KBM-7 (cell line): Measurements from ENCODE around the gene HAO2.

Source experiments
- DNase-seq: peaks from one replicate; pipeline ENCODE4 v3.0.0-alpha.2; 2015
- in situ Hi-C: fragments of 300-500 bp; cut with MboI; formaldehyde crosslinking; loops from 2 replicates; pipeline ENCODE4 v1.14.3; 2020; ENCODE audit warnings: low sequenced_read_pairs, low pct_unique_long_range_greater_than_20kb, mixed read lengths

HAO2 gene

GRCh38 chr1:119414950-119415349 is 46.4 kb downstream of the HAO2 start, which contains the start of gene HSD3B2:
Gene HSD3B2, plus strand, starts transcription at chr1:119415150. Its CDS starts 270 bp downstream, at chr1:119415420.
- in situ Hi-C loops = no loop called here
- DNase-seq = no peak

DNA sequence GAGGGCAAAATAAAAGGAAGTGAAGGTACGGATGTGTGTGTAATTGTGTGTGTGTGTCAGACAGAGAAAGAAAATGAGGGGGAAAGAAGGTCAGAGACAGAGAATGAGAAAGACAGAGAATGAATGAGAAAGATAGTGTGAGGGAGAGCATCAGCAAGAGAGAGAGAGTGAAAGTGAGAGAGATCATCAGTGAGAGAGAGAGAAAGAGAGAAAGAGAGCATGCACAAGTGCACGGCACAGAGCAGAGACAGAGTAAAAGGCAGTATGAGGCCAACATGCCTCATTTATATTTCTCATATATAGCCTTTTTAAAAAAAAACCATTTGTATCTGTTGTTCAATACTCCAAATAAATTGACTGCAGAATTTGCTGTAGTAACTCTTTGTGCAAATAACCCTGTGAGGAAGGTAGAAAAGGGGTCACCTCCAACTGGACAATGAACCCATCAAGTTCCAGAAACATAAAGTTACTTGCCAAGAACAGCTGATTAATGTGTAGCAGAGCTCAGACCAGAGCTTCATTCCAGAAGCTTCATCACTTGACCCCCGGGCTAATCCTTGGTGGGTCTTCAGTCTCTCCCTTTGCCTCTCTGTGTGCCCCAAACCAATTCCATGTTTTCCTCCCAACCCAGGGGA is 47.5 kb downstream of the HAO2 start:
- in situ Hi-C loops = no loop called here

DNA sequence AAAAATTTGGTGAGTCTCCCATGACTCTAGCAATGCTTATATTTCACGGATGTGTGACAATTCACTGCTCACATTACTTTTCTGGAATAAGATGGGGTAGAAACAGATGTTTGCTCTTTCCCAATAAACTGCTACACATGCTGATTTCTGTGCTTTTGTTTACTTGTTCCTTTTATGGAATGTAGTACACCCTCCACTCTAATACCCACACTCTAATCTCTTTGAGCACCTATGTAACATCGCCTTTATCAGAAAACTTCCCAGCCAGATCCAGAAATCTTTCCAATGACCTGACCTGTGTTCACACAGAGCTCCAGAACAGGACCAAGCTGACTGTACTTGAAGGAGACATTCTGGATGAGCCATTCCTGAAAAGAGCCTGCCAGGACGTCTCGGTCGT is 50.5 kb downstream of the HAO2 start:
- no peak for DNase-seq
- in situ Hi-C loops = no loop called here

More for the DNA sequence above, 47.5 kb downstream of the HAO2 start:
- DNase-seq = no peak

DNA sequence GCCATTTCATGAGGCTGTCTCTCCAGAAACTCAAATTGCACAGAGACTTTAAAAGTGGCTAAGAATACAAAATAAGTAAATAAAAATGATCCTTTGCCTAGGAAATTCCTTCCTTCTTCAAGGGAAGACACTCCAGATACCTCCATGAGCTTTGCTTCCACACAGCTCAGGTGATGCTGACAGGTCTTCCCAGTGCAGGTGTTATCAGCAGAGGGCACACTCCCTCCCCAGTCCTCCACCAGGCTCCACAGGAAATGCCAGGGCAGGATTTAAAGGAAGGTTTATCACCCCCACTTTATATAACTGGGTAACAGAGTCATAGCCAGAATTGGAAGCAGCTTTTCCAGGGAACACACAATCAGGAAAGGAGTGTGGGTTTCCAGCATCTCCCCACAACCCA is 52.1 kb downstream of the HAO2 start:
- in situ Hi-C loops = no loop called here
- DNase-seq = no peak

DNA sequence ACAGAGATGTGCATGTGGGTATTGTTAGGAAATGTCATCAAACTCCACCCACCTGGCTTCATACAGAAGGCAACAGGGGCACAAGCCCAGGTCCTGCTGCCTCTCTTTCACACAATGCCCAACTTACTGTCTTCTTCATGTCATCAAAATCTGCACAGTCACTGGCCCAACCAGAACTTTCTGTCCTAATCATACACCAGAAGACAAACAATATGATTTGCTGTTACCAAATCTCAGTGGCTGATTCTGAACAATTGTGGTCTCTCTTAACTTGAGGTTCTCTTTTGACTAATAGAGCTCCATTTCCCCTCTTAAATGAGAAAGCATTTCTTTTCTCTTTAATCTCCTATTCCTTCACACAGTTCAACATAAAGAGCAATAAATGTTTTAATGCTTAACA is 54.0 kb downstream of the HAO2 start:
- in situ Hi-C loops = no loop called here
- DNase-seq = no peak

- DNase-seq = no peak
Measured at GRCh38 chr1:119428991-119429390, 60.4 kb downstream of the HAO2 start.

DNA sequence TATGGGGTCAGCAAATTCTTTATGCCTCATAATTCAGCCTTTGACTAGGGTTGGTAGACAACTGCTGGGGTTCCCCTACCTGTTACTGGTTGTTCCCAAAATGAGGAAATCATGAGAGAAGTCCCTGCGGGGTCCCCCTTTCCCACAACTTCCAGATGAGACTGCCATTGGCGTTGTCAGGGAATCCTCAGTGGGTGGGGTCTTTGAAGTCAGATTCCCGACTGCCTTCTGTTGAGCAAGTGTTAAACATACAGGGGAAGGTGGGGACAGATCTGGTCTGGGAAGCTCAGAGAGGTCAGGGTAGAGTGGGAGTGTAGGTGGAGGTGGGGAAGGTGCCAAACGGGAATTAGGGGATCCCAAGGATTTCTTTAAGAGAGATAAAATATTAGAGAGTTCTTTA is 61.1 kb downstream of the HAO2 start:
- DNase-seq = no peak

More at GRCh38 chr1:119428991-119429390, 60.4 kb downstream of the HAO2 start:
- in situ Hi-C loops = no loop called here

DNA sequence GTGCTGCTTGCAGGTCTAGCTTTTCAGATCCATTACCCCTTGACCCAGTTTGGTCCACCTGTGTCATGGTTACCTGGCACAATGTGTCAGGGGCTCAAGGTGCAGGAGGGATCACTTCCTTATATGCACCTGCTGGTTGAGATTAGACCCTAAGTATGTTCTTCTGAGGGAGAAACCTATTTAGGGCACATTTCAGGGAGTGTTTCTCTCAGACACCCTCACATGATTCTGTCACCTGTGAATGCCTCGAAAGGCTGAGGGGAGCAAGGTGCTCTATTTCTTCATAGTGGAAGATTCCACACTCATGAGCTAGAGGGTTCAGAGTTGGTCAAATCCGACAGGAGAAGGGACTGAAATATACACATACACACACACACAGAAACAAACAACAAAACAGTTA is 61.9 kb downstream of the HAO2 start:
- in situ Hi-C loops = no loop called here

More for the DNA sequence above, 61.1 kb downstream of the HAO2 start:
- in situ Hi-C loops = no loop called here

DNA sequence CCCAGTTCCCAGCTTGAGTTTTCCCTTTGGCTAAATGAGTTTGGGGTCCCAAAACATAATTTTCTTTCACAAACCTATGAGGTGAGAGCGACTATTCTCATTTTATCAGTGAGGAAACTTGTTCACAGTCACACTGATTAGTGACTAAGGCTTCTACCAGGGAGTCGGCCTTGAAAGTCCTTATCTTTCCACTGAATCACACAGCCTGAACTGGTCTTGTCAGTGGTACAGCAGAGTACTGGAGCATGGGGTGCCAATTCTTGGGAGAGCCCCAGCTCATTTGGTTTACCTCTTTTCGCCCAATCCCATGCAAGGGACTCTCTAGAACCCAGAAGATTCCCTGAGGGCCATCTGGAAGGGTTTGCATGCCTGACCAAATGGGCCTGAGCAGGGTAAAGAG is 63.3 kb downstream of the HAO2 start:
- in situ Hi-C loops = no loop called here
- DNase-seq = no peak

More for the DNA sequence above, 61.9 kb downstream of the HAO2 start:
- DNase-seq = no peak

- in situ Hi-C loops = no loop called here
- DNase-seq = no peak
Measured at GRCh38 chr1:119435052-119435451, 66.5 kb downstream of the HAO2 start.

- DNase-seq = no peak
- in situ Hi-C loops = no loop called here
Measured at GRCh38 chr1:119438761-119439160, 70.2 kb downstream of the HAO2 start.

DNA sequence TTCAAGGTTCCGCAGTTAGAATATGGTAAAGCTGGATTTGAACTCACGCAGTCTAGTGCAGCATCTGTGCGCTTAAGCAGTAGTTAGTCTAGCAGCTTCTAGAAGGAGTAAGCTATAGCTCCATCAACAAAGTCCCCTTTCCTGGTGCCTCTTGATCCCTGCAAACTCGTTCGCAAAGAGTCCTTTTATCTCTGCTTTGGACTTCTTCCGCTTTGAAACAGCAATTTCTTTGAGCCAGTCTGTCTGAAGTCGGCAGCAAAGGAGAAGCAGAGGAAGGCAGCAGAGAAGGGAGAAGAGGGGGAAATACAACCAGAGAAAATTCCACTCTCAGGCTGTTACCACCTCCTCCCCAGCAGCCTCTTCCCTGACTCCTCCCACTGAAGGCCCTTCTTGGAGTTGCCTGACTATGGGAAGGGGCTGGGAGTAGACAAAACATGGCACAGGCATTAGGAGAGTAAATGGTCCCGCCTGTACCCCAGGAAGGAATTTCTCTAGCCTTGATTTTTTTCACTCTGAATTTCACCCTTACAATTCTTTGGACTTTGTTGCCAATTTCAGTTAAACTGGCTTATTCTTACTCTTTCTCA is 72.2 kb downstream of the HAO2 start:
- in situ Hi-C loops = no loop called here
- DNase-seq = no peak

DNA sequence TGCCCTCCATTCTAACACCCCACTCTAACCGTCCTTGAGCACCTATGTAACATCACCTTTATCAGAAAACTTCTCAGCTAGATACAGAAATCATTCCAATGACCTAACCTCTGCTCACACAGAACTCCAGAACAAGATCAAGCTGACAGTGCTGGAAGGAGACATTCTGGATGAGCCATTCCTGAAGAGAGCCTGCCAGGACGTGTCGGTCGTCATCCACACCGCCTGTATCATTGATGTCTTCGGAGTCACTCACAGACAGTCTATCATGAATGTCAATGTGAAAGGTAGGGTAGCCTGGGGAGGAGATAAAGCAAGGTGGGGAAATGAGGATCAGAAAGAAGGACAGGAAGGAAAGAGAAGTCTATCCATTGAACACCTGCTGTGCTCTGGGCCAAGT is 74.2 kb downstream of the HAO2 start:
- no peak for DNase-seq
- in situ Hi-C loops = no loop called here
